Heart right ventricle (tissue), 16 donors: ENCODE data around the gene SNRPA. TPM values are rescaled to one million over a fixed set of nuclear protein-coding genes. Genes with fewer than 3 reads are reported as not detected.

ENCODE experiments used
- ATAC-seq, 8 donors: fragments of 200-7000 bp; cut with Tn5 transposase; one replicate each; pipeline ENCODE4 v1.9.1; 2020; ENCODE audit warnings: mild to moderate bottlenecking in 8 of 8, moderate library complexity in 8 of 8, moderate number of reproducible peaks in 1 of 8
- DNase-seq, 2 donors: peaks; one replicate each; pipeline ENCODE4 v3.0.0-alpha.2; 2020
- H3K27ac ChIP-seq, 10 donors: fragments of 200-600 bp; sonication (generic) in 2 of 10; one replicate each; pipeline versions ENCODE4 v1.5.0 to v1.8.0; 2020 to 2022; ENCODE audit warnings: mild to moderate bottlenecking in 3 of 10
- H3K27me3 ChIP-seq, 7 donors: fragments of 200-600 bp; one replicate each; pipeline ENCODE4 v1.8.0; 2021 to 2022; ENCODE audit warnings: mild to moderate bottlenecking in 2 of 7
- H3K36me3 ChIP-seq, 9 donors: fragments of 200-600 bp; sonication (generic) in 1 of 9; one replicate each; pipeline versions ENCODE4 v1.5.0 to v1.8.0; 2020 to 2022; ENCODE audit warnings: mild to moderate bottlenecking in 2 of 9
- H3K4me1 ChIP-seq, 9 donors: fragments of 200-600 bp; sonication (generic) in 1 of 9; one replicate each; pipeline versions ENCODE4 v1.5.0 to v1.8.0; 2020 to 2022; ENCODE audit warnings: mild to moderate bottlenecking in 4 of 9
- H3K4me3 ChIP-seq, 10 donors: fragments of 200-600 bp; sonication (generic) in 2 of 10; one replicate each; pipeline versions ENCODE4 v1.5.0 to v1.8.0; 2020 to 2022; ENCODE audit warnings: mild to moderate bottlenecking in 7 of 10, moderate library complexity in 2 of 10
- H3K9me3 ChIP-seq, 11 donors: fragments of 200-600 bp in 10 of 11; sonication (generic) in 2 of 11; one replicate each; pipeline versions ENCODE4 v1.5.0 to v1.8.0; 2013 to 2022; ENCODE audit warnings: mild to moderate bottlenecking in 2 of 11, control low read depth in 1 of 11, moderate library complexity in 1 of 11
- CTCF ChIP-seq, 9 donors: fragments of 200-600 bp; sonication (generic) in 2 of 9; IDR thresholded peaks; one replicate each; pipeline versions ENCODE4 v1.5.0 to v1.8.0; 2021 to 2022; ENCODE audit warnings: antibody characterized with exemption in 9 of 9, mild to moderate bottlenecking in 5 of 9, moderate library complexity in 1 of 9
- WGBS, 2 donors: extraction: QIAGEN DNeasy Blood & Tissue Kit; methylation state at CpG; one replicate each; pipeline ENCODE4 v1.1.7; 2013; ENCODE audit warnings: inconsistent platforms in 1 of 2; 5-methylcytosine and 5-hydroxymethylcytosine counted together
- intact Hi-C, 10 donors: fragments of 100-400 bp; cut with DNase I; formaldehyde crosslinking; loops; one replicate each; pipeline versions ENCODE4 v1.11.1 to v1.14.2; 2022
- polyA plus RNA-seq, 2 donors: library from polyadenylated mRNA; stranded (reverse); fragments of 200-250 nt; gene quantifications; one replicate each; pipeline ENCODE4 v1.2.3, GENCODE V29; 2013
- total RNA-seq, 10 donors: library from RNA; stranded (reverse); fragmentation: NEBNext Ultra II Directional in 3 of 10; extraction: Animal tissue kit (Norgen Biotek cat#: 25700) in 3 of 10; gene quantifications; one replicate each; pipeline versions ENCODE4 v1.2.1 to v1.2.4, GENCODE V29; 2021 to 2023
- donor health status: Arrhythmogenic right ventricular cardiomyopathy.
- donor health status: ischemic (EF 13 %, LVEDD 7.1; RV severe dilation, severe dysfunction).
- donor health status: healthy with polysubstance abuse.
- donor health status: DM: no; HTN: yes; CAD: no.
- donor health status: DM: no; HTN: no; CAD: no.
- donor health status: ischemic (EF 25% LVEDD 6.9; RV normal size, moderate dysfunction).
- donor health status: ischemic (EF 25% LVEDD 5.7; RV mildly dilated, moderate dysfunction).
- donor health status: healthy.
- donor health status: DM: yes; HTN: yes; CAD: no.
- donor health status: Ischemic cardiomyopathy.
- donor health status: ischemic (EF 35%, LVEDD 5.7; RV mildly dilated, moderate dysfunction).
- donor health status: nonischemic (EF 11% LVEDD 7.7; RV severe dilation, severe dysfunction).
- donor health status: DM: yes; HTN: yes; CAD: no.
- donor health status: PGD.
- donor health status: ischemic (EF 29% LVEDD 5.4; RV normal size, mild dysfunction).
- donor health status: nonischemic (EF 23%, LVEDD 6.1; RV moderate dilation, normal function).

The SNRPA gene
- total and polyA plus RNA-seq, 12 donors = 24.0 to 40.6 (median 35.0) TPM

GRCh38 chr19:40803170-40803856 lies 52.3 kb downstream of the SNRPA start:
- Histone ChIP-seq H3K4me3 (peak overlapping the region in 9 of 10 donors; percentile 7 to 96 (median 87)), H3K27me3 (no peaks in the 10 kb centered on the region), H3K4me1 (peaks cover 56 to 86% (median 84%) of the 10 kb centered on the region in 9 donors), H3K27ac (peak overlapping the region; percentile 42 to 99 (median 94)), H3K9me3 (no peaks in the 10 kb centered on the region), H3K36me3 (peaks cover 3 to 63% (median 14%) of the 10 kb centered on the region in 9 donors)
- WGBS, 2 donors = 24 to 30% methylated on average over 9 of the region's 9 CpGs
- intact Hi-C loops = loop anchor here in 3 of 10 donors (5.0 to 10.0 kb wide), 3 partner anchors 51 to 389 kb away; partner anchors contain the start of genes ACTMAP (in 1 of the 3), PRX (in 1 of the 3) and SNRPA (in 1 of the 3)
- DNase-seq (no peak), ATAC-seq (no peak)
- no peak for TF ChIP-seq CTCF (IDR thresholded peaks at IDR 0.05)

GRCh38 chr19:40803857-40804782 lies 53.1 kb downstream of the SNRPA start:
- peak in 5 of 8 donors; percentile 1 to 16 (median 9) for ATAC-seq
- peak; percentile 61 to 76 for DNase-seq
- no peaks in the 10 kb centered on the region for H3K9me3 ChIP-seq
- WGBS, 2 donors = 48 to 55% methylated on average over 6 of the region's 6 CpGs
- TF ChIP-seq CTCF (IDR thresholded peaks at IDR 0.05) = no peak
- intact Hi-C loops = loop anchor here in 3 of 10 donors (5.0 to 10.0 kb wide), 3 partner anchors 52 to 389 kb away; partner anchors contain the start of genes ACTMAP (in 1 of the 3), PRX (in 1 of the 3) and SNRPA (in 1 of the 3)
- peaks cover 56 to 93% (median 90%) of the 10 kb centered on the region in 9 donors for H3K4me1 ChIP-seq
- H3K36me3 ChIP-seq = peaks cover 7 to 71% (median 17%) of the 10 kb centered on the region in 9 donors
- peak overlapping the region in 4 of 10 donors; percentile 28 to 93 (median 84) for H3K4me3 ChIP-seq
- H3K27ac ChIP-seq = peak overlapping the region; percentile 42 to 99 (median 94)
- no peaks in the 10 kb centered on the region for H3K27me3 ChIP-seq

- Histone ChIP-seq H3K9me3 (no peaks in the 10 kb centered on the region), H3K4me3 (no peak overlapping the region), H3K36me3 (peaks cover 7 to 78% (median 17%) of the 10 kb centered on the region in 9 donors), H3K27ac (peak overlapping the region; percentile 42 to 99 (median 94)), H3K4me1 (peaks cover 58 to 100% (median 93%) of the 10 kb centered on the region in 9 donors), H3K27me3 (no peaks in the 10 kb centered on the region)
- peak in 2 of 9 donors; percentile 27 to 32 for TF ChIP-seq CTCF (IDR thresholded peaks at IDR 0.05)
- intact Hi-C loops = loop anchor here in 7 of 10 donors (5.0 to 10.0 kb wide), 4 partner anchors 53 to 390 kb away; partner anchors contain the start of genes COQ8B (in 2 of the 7), ITPKC (in 2 of the 7), ACTMAP (in 1 of the 7) and PRX (in 1 of the 7)
- ATAC-seq (peak in 2 of 8 donors; percentile 2 to 4), DNase-seq (no peak)
- WGBS, 2 donors = 17 to 24% methylated on average over 7 of the region's 7 CpGs
Observed at GRCh38 chr19:40804783-40805242, 53.8 kb downstream of the SNRPA start.
